Mucosa of descending colon (tissue), 3 donors: ENCODE results near the gene AGTPBP1. TPM values are rescaled to one million over a fixed set of nuclear protein-coding genes. Genes with fewer than 3 reads are reported as not detected.
A peak's percentile ranks its signal among the peaks of the same experiment; 100 is the strongest.

Experiments used
- ATAC-seq: fragments of 200-7000 bp; cut with Tn5 transposase; one replicate; pipeline ENCODE4 v1.9.1; 2020; ENCODE audit warnings: mild to moderate bottlenecking, moderate library complexity
- DNase-seq, 3 donors: peaks; one replicate each; pipeline ENCODE4 v3.0.0-alpha.2; 2020
- H3K36me3 ChIP-seq: fragments of 200-600 bp; one replicate; pipeline ENCODE4 v1.8.0; 2021; ENCODE audit warnings: low read depth, mild to moderate bottlenecking
- H3K4me1 ChIP-seq: fragments of 200-600 bp; one replicate; pipeline ENCODE4 v1.8.0; 2021; ENCODE audit warnings: low read depth, mild to moderate bottlenecking
- H3K4me3 ChIP-seq: fragments of 200-600 bp; one replicate; pipeline ENCODE4 v1.8.0; 2021; ENCODE audit warnings: mild to moderate bottlenecking
- H3K9me3 ChIP-seq: fragments of 200-600 bp; one replicate; pipeline ENCODE4 v1.8.0; 2021; ENCODE audit warnings: mild to moderate bottlenecking
- CTCF ChIP-seq: fragments of 200-600 bp; IDR thresholded peaks from one replicate; pipeline ENCODE4 v1.8.0; 2022; ENCODE audit warnings: antibody characterized with exemption, mild to moderate bottlenecking
- intact Hi-C, 2 donors: fragments of 100-400 bp; cut with DNase I in 1 of 2; cut with micrococcal nuclease in 1 of 2; formaldehyde crosslinking; loops; one replicate each; pipeline versions ENCODE4 v1.11.0 to v1.11.1; 2022; cut with DNase I, micrococcal nuclease
- total RNA-seq, 3 donors: library from RNA; stranded (reverse); fragmentation: NEBNext Ultra II Directional in 2 of 3; extraction: Animal tissue kit (Norgen Biotek cat#: 25700) in 2 of 3; gene quantifications; one replicate each; pipeline versions ENCODE4 v1.2.1 to v1.2.4, GENCODE V29; 2021 to 2023
- donor health status: DM: no; HTN: no; CAD: no; lungs with moderate emphysema.
- donor health status: DM: no; HTN: no; CAD: no.
- donor health status: DM: no; HTN: yes; CAD: no.

Gene AGTPBP1
- total RNA-seq, 3 donors from 2014 or later, result 11.7 to 17.9 (median 15.9) TPM

- intact Hi-C loops, result no loop called here
- H3K4me3 ChIP-seq, result peak overlapping the region; percentile 67
- no peaks in the 10 kb centered on the region for H3K36me3 ChIP-seq
- H3K9me3 ChIP-seq, result no peaks in the 10 kb centered on the region
- ATAC-seq, result no peak
- DNase-seq, result no peak
- no peak for TF ChIP-seq CTCF
- peaks cover 12% of the 10 kb centered on the region for H3K4me1 ChIP-seq
Measured at GRCh38 chr9:85740787-85741094, 1.0 kb downstream of the AGTPBP1 start.

- Histone ChIP-seq H3K36me3 (no peaks in the 10 kb centered on the region), H3K4me3 (no peak overlapping the region), H3K9me3 (no peaks in the 10 kb centered on the region), H3K4me1 (peaks cover 7% of the 10 kb centered on the region)
- no peak for TF ChIP-seq CTCF
- ATAC-seq (no peak), DNase-seq (no peak)
- intact Hi-C loops, result no loop called here
Measured at GRCh38 chr9:85738509-85738908, 3.2 kb downstream of the AGTPBP1 start.

- DNase-seq (no peak), ATAC-seq (no peak)
- no peak for TF ChIP-seq CTCF
- no peaks in the 10 kb centered on the region for H3K36me3 ChIP-seq
- intact Hi-C loops, result no loop called here
- no peaks in the 10 kb centered on the region for H3K9me3 ChIP-seq
- peaks cover 2% of the 10 kb centered on the region for H3K4me1 ChIP-seq
- H3K4me3 ChIP-seq, result no peak overlapping the region
Measured at GRCh38 chr9:85737671-85738070, 4.1 kb downstream of the AGTPBP1 start.

GRCh38 chr9:85730916-85731630 lies 10.7 kb downstream of the AGTPBP1 start:
- Histone ChIP-seq H3K9me3 (no peaks in the 10 kb centered on the region), H3K4me3 (no peak overlapping the region), H3K36me3 (no peaks in the 10 kb centered on the region), H3K4me1 (no peaks in the 10 kb centered on the region)
- no peak for ATAC-seq
- intact Hi-C loops, result no loop called here
- TF ChIP-seq CTCF, result no peak
- no peak for DNase-seq

- intact Hi-C loops, result no loop called here
- no peak for TF ChIP-seq CTCF
- DNase-seq, result no peak
- Histone ChIP-seq H3K4me3 (no peak overlapping the region), H3K9me3 (no peaks in the 10 kb centered on the region), H3K36me3 (no peaks in the 10 kb centered on the region), H3K4me1 (no peaks in the 10 kb centered on the region)
- ATAC-seq, result peak; percentile 25
Measured at GRCh38 chr9:85729882-85730281, 11.9 kb downstream of the AGTPBP1 start.

- DNase-seq, result no peak
- intact Hi-C loops, result no loop called here
- Histone ChIP-seq H3K4me3 (no peak overlapping the region), H3K9me3 (no peaks in the 10 kb centered on the region), H3K4me1 (no peaks in the 10 kb centered on the region), H3K36me3 (no peaks in the 10 kb centered on the region)
- ATAC-seq, result no peak
- TF ChIP-seq CTCF, result no peak
Measured at GRCh38 chr9:85727500-85727899, 14.3 kb downstream of the AGTPBP1 start.
